AG04450 (cell line): ENCODE data around the gene HDAC7. TPM values are rescaled to one million over a fixed set of nuclear protein-coding genes. Genes with fewer than 3 reads are reported as not detected.

ENCODE experiments used
- CTCF ChIA-PET: fragments of 300-600, 350-600 bp; formaldehyde crosslinking; extraction: SDS; loops from one replicate; lab custom pipeline; 2022; ENCODE audit warnings: antibody characterized with exemption, inconsistent platforms; lab: Charles Lee
- POLR2A ChIA-PET: fragments of 350-600 bp; formaldehyde crosslinking; extraction: SDS; loops from one replicate; lab custom pipeline; 2021; ENCODE audit warnings: antibody characterized with exemption, inconsistent platforms; lab: Yijun Ruan, JAX
- DNase-seq: peaks from one replicate; pipeline ENCODE4 v3.0.0-alpha.2; 2011; ENCODE audit warnings: low read depth, low spot score
- H3K27ac ChIP-seq: one replicate; pipeline ENCODE4 v1.5.1; 2012; ENCODE audit warnings: low read depth, low read length, control low read depth
- H3K27me3 ChIP-seq: one replicate; pipeline ENCODE4 v1.6.0; 2012; ENCODE audit warnings: low read length; ENCODE audit not compliant: control insufficient read depth, insufficient read depth
- H3K4me3 ChIP-seq: 2 replicates; pipeline ENCODE4 v1.5.1; 2011; ENCODE audit warnings: mild to moderate bottlenecking, low read depth, low read length, control low read depth
- H3K9me3 ChIP-seq: 2 replicates; pipeline ENCODE4 v1.5.1; 2012; ENCODE audit warnings: low read length; ENCODE audit not compliant: control insufficient read depth, insufficient read depth
- polyA plus RNA-seq: library from polyadenylated mRNA; depleted of rRNA; stranded (reverse); fragments of >200 nt; gene quantifications from 2 replicates; pipeline ENCODE4 v1.2.3, GENCODE V29; 2011
- TF ChIP-seq, protein P1 (sequence below): IDR thresholded peaks from 2 replicates; pipeline ENCODE4 v1.5.1; 2011; ENCODE audit warnings: low read depth, low read length, control low read depth, inconsistent platforms

Gene HDAC7
- polyA plus RNA-seq, 1 experiment = 17.1 TPM

DNA sequence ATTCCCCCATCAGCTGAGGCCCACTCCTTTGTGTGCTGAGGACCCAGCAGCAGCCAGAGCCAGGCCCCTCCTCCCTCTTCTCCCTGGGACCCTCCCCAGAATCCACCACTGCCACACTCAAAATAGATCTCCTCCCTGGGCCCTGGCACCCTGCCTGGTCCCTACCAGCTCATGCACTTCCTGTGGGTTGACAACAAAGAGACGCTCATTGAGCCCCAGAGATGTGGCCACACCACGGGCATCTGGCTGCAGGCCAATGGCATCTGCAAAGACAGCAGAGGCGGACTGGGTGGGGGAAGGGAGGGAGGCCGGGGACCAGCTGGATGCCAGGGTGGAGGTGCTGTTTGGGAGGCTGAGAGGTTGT lies 78.4 kb downstream of the HDAC7 start:
- ChIA-PET CTCF (interaction anchor here (0.6 to 5.3 kb wide), 23 partner anchors 9 to 1173 kb away, joined by 3 to 116 read pairs (median 9); partner anchors contain the start of genes ENDOU, RAPGEF3, RPAP3 and SLC48A1), POLR2A (interaction anchor here (0.6 to 1.2 kb wide), 2 partner anchors 17 to 35 kb away, joined by 3 read pairs; partner anchors contain the start of genes RAPGEF3 and RPAP3)
- DNase-seq = no peak
- TF ChIP-seq, protein P1, sequence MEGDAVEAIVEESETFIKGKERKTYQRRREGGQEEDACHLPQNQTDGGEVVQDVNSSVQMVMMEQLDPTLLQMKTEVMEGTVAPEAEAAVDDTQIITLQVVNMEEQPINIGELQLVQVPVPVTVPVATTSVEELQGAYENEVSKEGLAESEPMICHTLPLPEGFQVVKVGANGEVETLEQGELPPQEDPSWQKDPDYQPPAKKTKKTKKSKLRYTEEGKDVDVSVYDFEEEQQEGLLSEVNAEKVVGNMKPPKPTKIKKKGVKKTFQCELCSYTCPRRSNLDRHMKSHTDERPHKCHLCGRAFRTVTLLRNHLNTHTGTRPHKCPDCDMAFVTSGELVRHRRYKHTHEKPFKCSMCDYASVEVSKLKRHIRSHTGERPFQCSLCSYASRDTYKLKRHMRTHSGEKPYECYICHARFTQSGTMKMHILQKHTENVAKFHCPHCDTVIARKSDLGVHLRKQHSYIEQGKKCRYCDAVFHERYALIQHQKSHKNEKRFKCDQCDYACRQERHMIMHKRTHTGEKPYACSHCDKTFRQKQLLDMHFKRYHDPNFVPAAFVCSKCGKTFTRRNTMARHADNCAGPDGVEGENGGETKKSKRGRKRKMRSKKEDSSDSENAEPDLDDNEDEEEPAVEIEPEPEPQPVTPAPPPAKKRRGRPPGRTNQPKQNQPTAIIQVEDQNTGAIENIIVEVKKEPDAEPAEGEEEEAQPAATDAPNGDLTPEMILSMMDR = no peak
- Histone ChIP-seq H3K4me3 (no peak overlapping the region), H3K9me3 (no peaks in the 10 kb centered on the region; the same call in 1 of the 2 replicates), H3K27ac (no peak overlapping the region), H3K27me3 (peaks cover 30% of the 10 kb centered on the region)

DNA sequence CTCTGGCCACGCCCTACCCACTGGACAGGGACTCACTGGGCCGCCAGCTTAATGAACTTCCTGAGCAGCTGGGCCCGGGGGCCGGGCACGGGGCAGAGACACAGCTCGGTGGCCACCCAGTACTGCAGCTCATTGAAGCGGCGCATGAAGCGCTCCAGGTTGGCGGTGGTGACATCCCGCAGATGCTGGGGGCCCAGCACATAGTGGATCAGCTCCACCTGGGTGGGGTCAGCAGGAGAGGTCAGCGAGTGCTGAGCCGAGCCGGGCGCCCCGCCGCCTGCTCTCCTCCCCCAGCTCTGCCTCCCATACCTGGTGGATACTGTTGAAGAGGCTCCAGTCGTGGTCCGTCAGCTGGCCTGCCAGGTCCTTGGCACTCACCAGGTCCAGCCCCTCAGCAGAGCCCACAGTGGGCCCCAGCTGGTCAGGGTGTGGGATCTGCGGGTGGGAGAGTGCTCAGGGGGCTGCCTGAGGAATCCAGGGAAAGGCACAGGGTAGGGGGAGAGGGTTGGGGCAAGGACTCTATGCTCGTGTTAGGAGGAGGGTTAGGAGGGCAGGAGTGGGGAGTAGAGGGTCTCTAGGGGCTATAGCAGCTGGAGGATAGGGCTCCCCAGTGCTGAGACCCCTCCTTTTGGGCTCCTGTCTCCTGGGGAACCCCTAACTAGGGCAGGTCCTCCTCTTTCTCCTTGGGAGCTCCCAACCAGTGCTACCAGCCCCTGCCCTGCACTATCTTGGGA lies 78.9 kb downstream of the HDAC7 start:
- TF ChIP-seq, protein P1 = no peak

DNA sequence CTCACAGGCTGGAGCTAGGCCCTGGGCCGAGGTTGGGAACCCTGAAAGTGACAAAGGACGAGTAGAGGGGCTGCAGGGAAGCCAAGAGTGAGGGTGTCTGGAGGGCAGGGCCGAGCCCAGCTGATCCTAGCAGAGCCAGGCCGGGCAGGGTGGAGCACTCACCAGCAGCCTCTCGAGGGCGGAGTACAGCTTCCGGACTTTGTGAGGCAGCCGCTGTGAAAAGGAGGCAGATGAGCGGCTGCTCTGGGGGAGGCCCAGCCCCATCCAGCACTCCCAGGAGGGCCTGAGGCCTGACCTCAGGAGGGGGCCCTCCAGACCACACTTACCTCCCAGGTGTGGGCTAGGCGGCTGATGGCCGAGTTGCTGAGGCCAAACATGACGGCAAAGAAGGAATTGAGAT lies 79.7 kb downstream of the HDAC7 start:
- Histone ChIP-seq H3K27ac (no peak overlapping the region), H3K9me3 (no peaks in the 10 kb centered on the region; the same call in 1 of the 2 replicates), H3K27me3 (peaks cover 17% of the 10 kb centered on the region), H3K4me3 (no peak overlapping the region)
- POLR2A ChIA-PET = interaction anchor here (1.2 kb wide), 1 partner anchor 19 kb away, joined by 3 read pairs; the partner anchor contains the start of gene RAPGEF3
- TF ChIP-seq, protein P1 = no peak
- DNase-seq = no peak
- CTCF ChIA-PET = interaction anchor here (0.6 to 5.0 kb wide), 3 partner anchors 28 to 99 kb away, joined by 3 to 81 read pairs (median 22); no protein-coding TSS in a partner anchor

More for the DNA sequence above, 78.9 kb downstream of the HDAC7 start:
- H3K4me3 ChIP-seq = no peak overlapping the region
- no peaks in the 10 kb centered on the region; the same call in 1 of the 2 replicates for H3K9me3 ChIP-seq
- no peak overlapping the region for H3K27ac ChIP-seq
- peaks cover 25% of the 10 kb centered on the region for H3K27me3 ChIP-seq
- CTCF ChIA-PET = interaction anchor here (0.6 to 5.3 kb wide), 11 partner anchors 13 to 1173 kb away, joined by 3 to 116 read pairs (median 25); partner anchors contain the start of genes ENDOU and RAPGEF3
- POLR2A ChIA-PET = interaction anchor here (1.2 kb wide), 1 partner anchor 18 kb away, joined by 3 read pairs; the partner anchor contains the start of gene RAPGEF3
- DNase-seq = no peak

DNA sequence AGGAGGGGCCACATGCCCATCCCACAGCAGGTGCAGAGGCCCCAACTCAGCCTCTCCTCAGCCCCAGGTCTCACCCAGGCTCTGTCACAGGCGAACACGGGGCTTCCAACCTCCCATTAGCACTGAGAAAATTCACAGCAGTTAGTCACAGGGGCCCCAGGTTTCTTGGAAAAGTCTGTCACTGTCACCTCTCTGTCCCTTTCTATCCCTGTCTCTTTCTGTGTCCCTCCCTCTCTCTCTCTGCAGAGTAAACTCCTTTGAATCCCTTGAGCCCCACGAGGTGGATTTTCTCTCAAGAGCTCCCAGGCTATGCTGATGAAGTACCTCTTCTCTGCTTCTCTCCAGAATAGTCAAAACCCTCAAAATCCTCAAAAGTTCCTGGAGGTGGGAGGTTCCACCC lies 80.4 kb downstream of the HDAC7 start:
- peaks cover 12% of the 10 kb centered on the region for H3K27me3 ChIP-seq
- H3K27ac ChIP-seq = no peak overlapping the region
- TF ChIP-seq, protein P1 = no peak
- CTCF ChIA-PET = interaction anchor here (0.6 kb wide), 1 partner anchor 210 kb away, joined by 3 read pairs; no protein-coding TSS in a partner anchor
- H3K9me3 ChIP-seq = no peaks in the 10 kb centered on the region; the same call in 1 of the 2 replicates
- no peak overlapping the region for H3K4me3 ChIP-seq
- DNase-seq = no peak
- POLR2A ChIA-PET = no interaction called here
